Measurements from ENCODE around the gene PEF1. TPM values are rescaled to one million over a fixed set of nuclear protein-coding genes. Genes with fewer than 3 reads are reported as not detected.

The PEF1 gene
- total RNA-seq, 1 donor from 2014 or later, result 42.8 TPM

DNA sequence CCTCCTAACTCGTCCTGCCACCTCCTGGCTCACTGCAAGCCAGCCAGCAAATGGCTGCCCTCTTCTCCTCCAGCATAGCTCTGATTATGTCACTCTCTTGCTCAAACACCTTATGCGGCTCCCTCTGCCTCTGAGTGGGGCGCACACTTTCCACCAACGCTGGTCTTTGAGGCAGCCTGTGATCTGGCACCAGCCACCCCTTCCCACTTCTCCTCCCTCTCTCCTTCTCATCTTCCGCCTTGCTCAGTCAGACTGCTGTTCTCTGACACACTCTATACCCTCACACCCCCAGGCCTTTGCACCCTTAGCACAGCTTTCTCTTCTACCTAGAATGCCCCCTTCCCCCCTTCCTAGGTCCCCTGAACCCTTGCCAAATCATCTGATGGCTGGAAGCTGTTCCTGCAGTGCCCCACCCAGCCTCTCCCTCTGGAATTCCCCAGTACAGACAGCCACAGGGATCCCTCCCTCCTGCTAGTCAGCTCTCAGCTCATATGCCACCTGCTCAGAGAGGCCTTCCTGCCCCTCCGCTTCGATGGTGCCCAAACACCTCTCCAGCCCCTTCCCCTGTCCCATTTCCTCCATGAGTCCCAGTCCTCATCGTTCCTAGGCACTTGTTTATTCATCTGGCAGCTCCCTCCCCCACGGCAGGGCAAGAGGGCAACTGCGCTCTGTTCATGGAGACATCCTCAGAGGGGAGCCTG lies 21.7 kb upstream of the PEF1 start:
- peaks cover 32% of the 10 kb centered on the region for H3K27me3 Mint-ChIP-seq
- no peaks in the 10 kb centered on the region for H3K9me3 Mint-ChIP-seq (ENCODE audit: low read depth)
- H3K36me3 Mint-ChIP-seq (ENCODE audit: insufficient read depth), result no peaks in the 10 kb centered on the region
- no peak for DNase-seq (ENCODE audit: low spot score, unreplicated experiment)
- TF ChIP-seq, protein P1, sequence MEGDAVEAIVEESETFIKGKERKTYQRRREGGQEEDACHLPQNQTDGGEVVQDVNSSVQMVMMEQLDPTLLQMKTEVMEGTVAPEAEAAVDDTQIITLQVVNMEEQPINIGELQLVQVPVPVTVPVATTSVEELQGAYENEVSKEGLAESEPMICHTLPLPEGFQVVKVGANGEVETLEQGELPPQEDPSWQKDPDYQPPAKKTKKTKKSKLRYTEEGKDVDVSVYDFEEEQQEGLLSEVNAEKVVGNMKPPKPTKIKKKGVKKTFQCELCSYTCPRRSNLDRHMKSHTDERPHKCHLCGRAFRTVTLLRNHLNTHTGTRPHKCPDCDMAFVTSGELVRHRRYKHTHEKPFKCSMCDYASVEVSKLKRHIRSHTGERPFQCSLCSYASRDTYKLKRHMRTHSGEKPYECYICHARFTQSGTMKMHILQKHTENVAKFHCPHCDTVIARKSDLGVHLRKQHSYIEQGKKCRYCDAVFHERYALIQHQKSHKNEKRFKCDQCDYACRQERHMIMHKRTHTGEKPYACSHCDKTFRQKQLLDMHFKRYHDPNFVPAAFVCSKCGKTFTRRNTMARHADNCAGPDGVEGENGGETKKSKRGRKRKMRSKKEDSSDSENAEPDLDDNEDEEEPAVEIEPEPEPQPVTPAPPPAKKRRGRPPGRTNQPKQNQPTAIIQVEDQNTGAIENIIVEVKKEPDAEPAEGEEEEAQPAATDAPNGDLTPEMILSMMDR (IDR thresholded peaks at IDR 0.05; ENCODE audit: unreplicated experiment), result no peak
- H3K4me1 Mint-ChIP-seq (ENCODE audit: low read depth), result peaks cover 10% of the 10 kb centered on the region
- no peak overlapping the region for H3K4me3 Mint-ChIP-seq (ENCODE audit: low read depth)
- no peak overlapping the region for H3K27ac Mint-ChIP-seq

DNA sequence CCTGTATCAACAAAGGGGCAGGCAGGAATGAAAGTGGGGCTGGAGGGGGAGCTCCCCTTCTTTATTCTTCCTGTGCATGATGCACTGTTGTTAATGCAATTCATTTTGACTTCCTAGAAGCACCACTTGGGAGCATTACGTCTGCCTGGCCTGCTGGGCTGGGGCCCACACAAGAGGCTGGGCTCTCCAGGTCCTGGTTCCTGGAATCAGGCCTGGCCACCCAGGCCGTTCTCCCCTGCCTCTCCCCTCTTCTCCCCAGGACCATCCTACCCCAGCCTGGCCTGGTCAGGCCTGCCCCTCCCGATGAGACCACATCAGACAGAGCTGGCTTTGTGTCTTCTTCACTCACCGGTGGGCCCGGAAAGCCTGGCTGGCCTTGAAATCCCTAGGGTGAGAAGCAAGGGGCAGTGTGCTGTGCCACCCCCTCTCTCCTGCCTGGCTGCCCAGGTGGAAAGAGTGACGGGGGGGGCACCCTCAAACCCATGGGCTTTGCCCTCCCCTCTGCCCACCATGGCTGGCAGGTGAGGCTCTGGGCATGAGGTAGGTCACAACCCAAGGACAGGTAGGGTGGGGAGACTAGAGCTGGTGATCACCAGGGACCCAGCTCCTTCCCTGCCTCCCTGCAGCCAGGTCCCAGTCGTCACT lies 20.7 kb upstream of the PEF1 start:
- Mint-ChIP-seq H3K4me1 (ENCODE audit: low read depth) (peaks cover 10% of the 10 kb centered on the region), H3K36me3 (ENCODE audit: insufficient read depth) (no peaks in the 10 kb centered on the region), H3K27ac (no peak overlapping the region), H3K9me3 (ENCODE audit: low read depth) (no peaks in the 10 kb centered on the region), H3K27me3 (peaks cover 23% of the 10 kb centered on the region), H3K4me3 (ENCODE audit: low read depth) (no peak overlapping the region)
- no peak for DNase-seq (ENCODE audit: low spot score, unreplicated experiment)
- TF ChIP-seq, protein P1 (IDR thresholded peaks at IDR 0.05; ENCODE audit: unreplicated experiment), result no peak

DNA sequence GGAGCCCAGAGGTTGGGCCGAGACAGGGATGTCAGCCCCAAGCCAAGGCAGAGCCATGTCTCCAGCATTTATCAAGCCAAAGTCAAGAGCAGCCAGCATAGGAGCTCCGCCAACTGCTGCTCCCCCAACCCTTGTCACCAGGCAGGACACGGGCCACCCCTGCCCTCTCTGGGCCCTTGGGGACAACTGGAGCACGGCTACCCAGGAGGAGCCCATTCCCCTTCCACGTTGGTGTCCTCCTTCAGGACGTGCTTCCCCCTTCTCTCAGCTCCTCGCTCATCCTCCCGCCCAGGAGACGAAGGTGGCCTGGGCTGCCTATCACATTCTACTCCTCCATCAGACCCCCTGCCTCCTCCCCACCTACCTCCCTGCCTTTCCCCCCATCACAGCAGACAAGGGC lies 19.9 kb upstream of the PEF1 start:
- TF ChIP-seq, protein P1 (IDR thresholded peaks at IDR 0.05; ENCODE audit: unreplicated experiment), result no peak
- Mint-ChIP-seq H3K4me1 (ENCODE audit: low read depth) (peaks cover 2% of the 10 kb centered on the region), H3K36me3 (ENCODE audit: insufficient read depth) (no peaks in the 10 kb centered on the region), H3K9me3 (ENCODE audit: low read depth) (no peaks in the 10 kb centered on the region), H3K27ac (no peak overlapping the region), H3K4me3 (ENCODE audit: low read depth) (no peak overlapping the region), H3K27me3 (peaks cover 20% of the 10 kb centered on the region)
- no peak for DNase-seq (ENCODE audit: low spot score, unreplicated experiment)

DNA sequence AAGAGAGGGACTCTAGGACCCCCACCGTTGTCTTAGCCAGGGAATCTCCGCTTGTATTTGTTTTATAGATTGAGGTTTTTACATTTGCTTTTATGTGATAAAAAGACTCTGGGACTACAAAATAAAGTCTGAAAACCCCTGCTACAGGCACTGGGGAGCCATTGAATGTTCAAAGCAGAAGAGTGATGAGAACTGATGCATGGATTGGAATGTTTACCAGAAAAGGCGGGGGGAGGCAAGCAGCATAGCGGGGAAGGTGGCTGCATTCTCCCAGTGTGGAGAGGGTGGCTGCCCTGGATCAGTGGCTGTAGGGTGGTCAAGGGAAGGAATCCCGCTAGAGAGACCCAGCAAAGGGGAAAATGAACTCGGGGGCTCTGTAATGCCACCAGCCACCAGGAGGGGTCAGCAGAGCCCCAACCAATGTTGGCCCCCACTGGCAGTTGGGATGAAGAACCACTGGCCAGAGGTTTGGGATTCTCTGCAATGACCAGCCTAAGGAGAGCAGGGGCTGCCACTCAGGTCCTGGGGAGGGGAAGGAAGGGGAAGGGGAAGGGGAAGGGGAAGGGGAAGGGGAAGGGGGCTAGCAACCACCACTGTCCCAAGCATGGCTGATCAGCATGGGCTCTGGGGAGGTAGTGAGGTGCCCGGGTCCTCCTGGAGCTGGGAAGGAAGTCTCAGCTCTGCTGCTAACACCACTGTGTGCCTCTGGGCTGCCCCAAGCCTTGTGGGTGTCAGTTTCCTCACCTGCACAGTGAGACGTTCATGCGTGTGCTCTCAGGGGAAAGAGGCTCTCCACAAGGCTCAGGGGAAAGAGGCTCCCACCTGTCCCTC lies 19.2 kb upstream of the PEF1 start:
- H3K36me3 Mint-ChIP-seq (ENCODE audit: insufficient read depth), result no peaks in the 10 kb centered on the region
- peak; percentile 76 for DNase-seq (ENCODE audit: low spot score, unreplicated experiment)
- H3K4me3 Mint-ChIP-seq (ENCODE audit: low read depth), result no peak overlapping the region
- H3K4me1 Mint-ChIP-seq (ENCODE audit: low read depth), result no peaks in the 10 kb centered on the region
- TF ChIP-seq, protein P1 (IDR thresholded peaks at IDR 0.05; ENCODE audit: unreplicated experiment), result peak; percentile 82
- no peak overlapping the region for H3K27ac Mint-ChIP-seq
- H3K27me3 Mint-ChIP-seq, result peaks cover 17% of the 10 kb centered on the region
- H3K9me3 Mint-ChIP-seq (ENCODE audit: low read depth), result no peaks in the 10 kb centered on the region

DNA sequence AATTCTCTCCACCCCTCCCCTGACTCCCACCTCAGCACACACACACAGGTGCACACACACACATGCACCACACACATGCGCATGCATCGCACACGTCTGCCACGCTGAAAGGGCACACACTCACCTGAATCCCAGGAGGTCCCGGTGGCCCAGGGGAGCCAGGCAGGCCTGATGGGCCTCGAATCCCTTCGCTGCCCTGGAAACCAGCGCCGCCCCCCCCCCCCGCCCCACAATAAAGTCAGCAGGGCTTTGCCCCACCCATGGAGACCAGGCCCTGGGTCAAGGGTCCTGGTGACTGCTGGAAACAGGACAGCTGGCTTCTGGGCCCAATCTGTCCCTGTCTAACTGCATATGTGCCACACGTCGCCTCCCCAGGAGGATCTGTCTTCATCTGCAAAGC lies 17.8 kb upstream of the PEF1 start:
- Mint-ChIP-seq H3K4me1 (ENCODE audit: low read depth) (no peaks in the 10 kb centered on the region), H3K4me3 (ENCODE audit: low read depth) (no peak overlapping the region), H3K9me3 (ENCODE audit: low read depth) (no peaks in the 10 kb centered on the region), H3K27me3 (peaks cover 21% of the 10 kb centered on the region), H3K36me3 (ENCODE audit: insufficient read depth) (no peaks in the 10 kb centered on the region), H3K27ac (no peak overlapping the region)
- TF ChIP-seq, protein P1 (IDR thresholded peaks at IDR 0.05; ENCODE audit: unreplicated experiment), result no peak
- no peak for DNase-seq (ENCODE audit: low spot score, unreplicated experiment)

Data from progenitor cell of endocrine pancreas (in vitro differentiated cells).